ENCODE measurements around the gene PHAF1. TPM values are rescaled to one million over a fixed set of nuclear protein-coding genes. Genes with fewer than 3 reads are reported as not detected.

PHAF1 gene
- total RNA-seq, 1 experiment from 2014 or later, result 19.2 TPM

GRCh38 chr16:67179421-67180080 lies 69.8 kb downstream of the PHAF1 start:
- no peak overlapping the region for H2AFZ ChIP-seq (ENCODE audit: low read depth, low read length, poor library complexity, severe bottlenecking)
- 0 out of 2 replicates have a peak overlapping the region, but pooled peaks have one; percentile 77 for H3K9ac ChIP-seq (ENCODE audit: low read length)
- no peaks in the 10 kb centered on the region for H3K27me3 ChIP-seq (ENCODE audit: insufficient read depth, low read length)
- H3K36me3 ChIP-seq (ENCODE audit: control insufficient read depth in 1 of 2, insufficient read depth in 2 of 2, low read length in 2 of 2), result 0 out of 4 replicates have a peak, but pooled peaks cover 0 to 6% of the 10 kb centered on the region in 2 experiments
- no peak for ATAC-seq
- no TSS peak for BruUV-seq (replicated peaks)
- RAD21 ChIA-PET (ENCODE audit: low non-redundant PET in 1 of 2, low total read pairs in 2 of 2, uncharacterized antibody in 2 of 2, unreplicated experiment in 2 of 2), result no interaction called here
- peaks cover 11% of the 10 kb centered on the region for H3K79me2 ChIP-seq (ENCODE audit: insufficient read depth, low read length)
- peak overlapping the region; percentile 93; the same call in 1 of the 2 replicates for H3K4me2 ChIP-seq (ENCODE audit: low read length)
- POLR2A ChIA-PET, result no interaction called here
- CTCF ChIA-PET, result interaction anchor here (0.7 to 3.4 kb wide), 4 partner anchors 13 to 162 kb away, joined by 3 to 14 read pairs (median 4); partner anchors contain the start of genes E2F4 and ELMO3
- H3K9me3 ChIP-seq (ENCODE audit: control insufficient read depth in 1 of 2, insufficient read depth in 1 of 2, low read depth in 1 of 2, low read length in 2 of 2), result no peaks in the 10 kb centered on the region
- no peak for DNase-seq (ENCODE audit: low read depth, low spot score)
- intact Hi-C loops (cut with micrococcal nuclease), result no loop called here
- no peaks in the 10 kb centered on the region for H4K20me1 ChIP-seq (ENCODE audit: insufficient read depth)
- H3K4me1 ChIP-seq (ENCODE audit: control insufficient read depth in 1 of 2, insufficient read depth in 2 of 2, low read length in 2 of 2), result peaks cover 47 to 72% of the 10 kb centered on the region in 2 experiments
- no peaks in the 10 kb centered on the region for H3K9me2 ChIP-seq (ENCODE audit: insufficient read depth)
- TF ChIP-seq SIN3A (IDR thresholded peaks at IDR 0.05; ENCODE audit: low read depth) (no peak), SRF (IDR thresholded peaks at IDR 0.05; ENCODE audit: low read depth) (no peak), CTCF (IDR thresholded peaks at IDR 0.05 in 2 of 3, conservative IDR thresholded peaks at IDR 0.05 in 1 of 3; ENCODE audit: borderline replicate concordance in 1 of 3, insufficient read depth in 1 of 3, low read depth in 2 of 3, low read length in 2 of 3) (peak in 2 of 3 experiments; percentile 39 to 50; a peak in 3 of 6 replicates), EZH2phosphoT487 (IDR thresholded peaks at IDR 0.05; ENCODE audit: borderline replicate concordance) (no peak), YY1 (IDR thresholded peaks at IDR 0.05; ENCODE audit: extremely low read depth, insufficient replicate concordance, low read depth, low read length) (no peak), EGR1 (IDR thresholded peaks at IDR 0.05; ENCODE audit: low read depth) (no peak), EZH2 (IDR thresholded peaks at IDR 0.05) (no peak)
- H3K4me3 ChIP-seq (replicated peaks in 1 of 2; ENCODE audit: low read depth in 1 of 2, low read length in 2 of 2), result no peak overlapping the region
- peak overlapping the region; percentile 95 for H3K27ac ChIP-seq (ENCODE audit: low read depth, low read length)
